HepG2 (cell line): ENCODE results near the gene LSM5.
"Not testable (repeated sequence)": the region's sequence is repeated elsewhere in the genome, so short reads cannot be mapped to it uniquely, and the experiment has no call there.

Experiments
- IRF2 ChIP-seq: IDR thresholded peaks from 2 replicates; pipeline ENCODE4 v1.6.1; 2018; ENCODE audit warnings: missing genetic modification reagents, missing compliant biosample characterization
- NR2C2 ChIP-seq: sonication (generic); formaldehyde crosslinking; IDR thresholded peaks from 2 replicates; pipeline ENCODE4 v1.4.0; 2020; ENCODE audit warnings: missing genetic modification reagents, mild to moderate bottlenecking, moderate library complexity, borderline replicate concordance
- ZBTB42 ChIP-seq: sonication (generic); formaldehyde crosslinking; IDR thresholded peaks from 2 replicates; pipeline ENCODE4 v1.5.0; 2020; ENCODE audit warnings: mild to moderate bottlenecking, missing genetic modification reagents

GRCh38 chr7:32500216-32500615 lies 10.0 kb upstream of the LSM5 start:
- not testable (repeated sequence) for TF ChIP-seq NR2C2, ZBTB42, IRF2 (CRISPR knock-in tag)
